ENCODE data around the gene RABAC1.

- TF ChIP-seq EZH2 (IDR thresholded peaks at IDR 0.05; ENCODE audit: borderline replicate concordance, low read depth, low read length, poor library complexity, severe bottlenecking) (no peak), CTCF (conservative IDR thresholded peaks at IDR 0.05; ENCODE audit: low read depth, low read length) (no peak)
Observed at GRCh38 chr19:41909706-41910105, 49.4 kb downstream of the RABAC1 start.
